HG03139 (cell line): Measurements from ENCODE around the gene ZNF664.

ENCODE experiments used
- ATAC-seq: cut with Tn5 transposase; IDR thresholded peaks from one replicate; pipeline ENCODE4 v1.9.1; 2021; ENCODE audit not compliant: unreplicated experiment

The ZNF664 gene

GRCh38 chr12:123987022-123987421, 14.0 kb downstream of the ZNF664 start:
- no peak for ATAC-seq

- no peak for ATAC-seq
These were observed 16.2 kb downstream of the ZNF664 start for GRCh38 chr12:123989168-123989567.

GRCh38 chr12:123989753-123990152, 16.7 kb downstream of the ZNF664 start:
- no peak for ATAC-seq

GRCh38 chr12:123990511-123990910, 17.5 kb downstream of the ZNF664 start:
- ATAC-seq = no peak

- ATAC-seq = no peak
These were observed 18.4 kb downstream of the ZNF664 start for GRCh38 chr12:123991372-123991951.

GRCh38 chr12:123992118-123992825, 19.3 kb downstream of the ZNF664 start:
- no peak for ATAC-seq

GRCh38 chr12:123995023-123995748, 22.2 kb downstream of the ZNF664 start:
- ATAC-seq = no peak

GRCh38 chr12:123996581-123996980, 23.6 kb downstream of the ZNF664 start:
- ATAC-seq = no peak

GRCh38 chr12:123997033-123997822, 24.2 kb downstream of the ZNF664 start:
- ATAC-seq = no peak

GRCh38 chr12:123997908-123998307, 24.9 kb downstream of the ZNF664 start:
- ATAC-seq = no peak

GRCh38 chr12:123998344-123998990, 25.5 kb downstream of the ZNF664 start:
- ATAC-seq = no peak

- ATAC-seq = no peak
These were observed 26.0 kb downstream of the ZNF664 start for GRCh38 chr12:123998991-123999359.

- ATAC-seq = no peak
These were observed 27.1 kb downstream of the ZNF664 start for GRCh38 chr12:124000111-124000510.

GRCh38 chr12:124001343-124001742, 28.3 kb downstream of the ZNF664 start:
- no peak for ATAC-seq

GRCh38 chr12:124002021-124002644, 29.1 kb downstream of the ZNF664 start:
- ATAC-seq = no peak

- ATAC-seq = no peak
These were observed 29.6 kb downstream of the ZNF664 start for GRCh38 chr12:124002654-124003053.

- no peak for ATAC-seq
These were observed 31.3 kb downstream of the ZNF664 start for GRCh38 chr12:124004233-124004875.

GRCh38 chr12:124006085-124006845, 33.2 kb downstream of the ZNF664 start:
- ATAC-seq = no peak
